Panc1 (cell line): ENCODE data around the gene ADIPOR2.

ENCODE experiments used
- TF ChIP-seq, protein P1 (sequence below): fragments of 450-650 bp; IDR thresholded peaks from 2 replicates; pipeline ENCODE4 v1.5.1; 2017; ENCODE audit warnings: mild to moderate bottlenecking
- TF ChIP-seq, protein P2 (sequence below), 2 experiments: IDR thresholded peaks; 2 replicates each; pipeline ENCODE4 v1.6.1; 2011 to 2012; ENCODE audit warnings: low read depth in 2 of 2, control low read depth in 1 of 2, low read length in 1 of 2, mild to moderate bottlenecking in 1 of 2, moderate library complexity in 1 of 2; ENCODE audit not compliant: insufficient read depth in 1 of 2

DNA sequence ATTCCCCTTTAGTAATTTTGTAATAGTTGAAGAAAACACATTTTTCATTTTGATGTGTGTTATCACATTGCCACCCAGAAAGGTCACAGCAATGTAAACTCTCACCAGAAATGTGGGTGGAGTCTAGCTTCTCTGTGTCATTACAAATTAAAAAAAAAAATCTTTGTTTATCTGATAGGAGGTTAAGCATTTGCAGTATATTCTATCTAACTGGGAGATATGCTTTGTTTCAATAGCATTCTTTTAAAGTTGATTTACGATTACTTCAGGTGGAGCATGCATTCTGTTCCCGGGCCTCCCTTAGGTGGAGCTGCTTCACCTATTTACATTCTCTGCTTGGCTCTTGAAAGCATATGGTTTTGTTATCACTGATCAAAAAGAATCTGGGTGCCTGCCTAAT, 7.8 kb downstream of the ADIPOR2 start:
- TF ChIP-seq, protein P1, sequence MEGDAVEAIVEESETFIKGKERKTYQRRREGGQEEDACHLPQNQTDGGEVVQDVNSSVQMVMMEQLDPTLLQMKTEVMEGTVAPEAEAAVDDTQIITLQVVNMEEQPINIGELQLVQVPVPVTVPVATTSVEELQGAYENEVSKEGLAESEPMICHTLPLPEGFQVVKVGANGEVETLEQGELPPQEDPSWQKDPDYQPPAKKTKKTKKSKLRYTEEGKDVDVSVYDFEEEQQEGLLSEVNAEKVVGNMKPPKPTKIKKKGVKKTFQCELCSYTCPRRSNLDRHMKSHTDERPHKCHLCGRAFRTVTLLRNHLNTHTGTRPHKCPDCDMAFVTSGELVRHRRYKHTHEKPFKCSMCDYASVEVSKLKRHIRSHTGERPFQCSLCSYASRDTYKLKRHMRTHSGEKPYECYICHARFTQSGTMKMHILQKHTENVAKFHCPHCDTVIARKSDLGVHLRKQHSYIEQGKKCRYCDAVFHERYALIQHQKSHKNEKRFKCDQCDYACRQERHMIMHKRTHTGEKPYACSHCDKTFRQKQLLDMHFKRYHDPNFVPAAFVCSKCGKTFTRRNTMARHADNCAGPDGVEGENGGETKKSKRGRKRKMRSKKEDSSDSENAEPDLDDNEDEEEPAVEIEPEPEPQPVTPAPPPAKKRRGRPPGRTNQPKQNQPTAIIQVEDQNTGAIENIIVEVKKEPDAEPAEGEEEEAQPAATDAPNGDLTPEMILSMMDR: no peak
- TF ChIP-seq, protein P2, sequence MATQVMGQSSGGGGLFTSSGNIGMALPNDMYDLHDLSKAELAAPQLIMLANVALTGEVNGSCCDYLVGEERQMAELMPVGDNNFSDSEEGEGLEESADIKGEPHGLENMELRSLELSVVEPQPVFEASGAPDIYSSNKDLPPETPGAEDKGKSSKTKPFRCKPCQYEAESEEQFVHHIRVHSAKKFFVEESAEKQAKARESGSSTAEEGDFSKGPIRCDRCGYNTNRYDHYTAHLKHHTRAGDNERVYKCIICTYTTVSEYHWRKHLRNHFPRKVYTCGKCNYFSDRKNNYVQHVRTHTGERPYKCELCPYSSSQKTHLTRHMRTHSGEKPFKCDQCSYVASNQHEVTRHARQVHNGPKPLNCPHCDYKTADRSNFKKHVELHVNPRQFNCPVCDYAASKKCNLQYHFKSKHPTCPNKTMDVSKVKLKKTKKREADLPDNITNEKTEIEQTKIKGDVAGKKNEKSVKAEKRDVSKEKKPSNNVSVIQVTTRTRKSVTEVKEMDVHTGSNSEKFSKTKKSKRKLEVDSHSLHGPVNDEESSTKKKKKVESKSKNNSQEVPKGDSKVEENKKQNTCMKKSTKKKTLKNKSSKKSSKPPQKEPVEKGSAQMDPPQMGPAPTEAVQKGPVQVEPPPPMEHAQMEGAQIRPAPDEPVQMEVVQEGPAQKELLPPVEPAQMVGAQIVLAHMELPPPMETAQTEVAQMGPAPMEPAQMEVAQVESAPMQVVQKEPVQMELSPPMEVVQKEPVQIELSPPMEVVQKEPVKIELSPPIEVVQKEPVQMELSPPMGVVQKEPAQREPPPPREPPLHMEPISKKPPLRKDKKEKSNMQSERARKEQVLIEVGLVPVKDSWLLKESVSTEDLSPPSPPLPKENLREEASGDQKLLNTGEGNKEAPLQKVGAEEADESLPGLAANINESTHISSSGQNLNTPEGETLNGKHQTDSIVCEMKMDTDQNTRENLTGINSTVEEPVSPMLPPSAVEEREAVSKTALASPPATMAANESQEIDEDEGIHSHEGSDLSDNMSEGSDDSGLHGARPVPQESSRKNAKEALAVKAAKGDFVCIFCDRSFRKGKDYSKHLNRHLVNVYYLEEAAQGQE (IDR thresholded peaks at IDR 0.05; ENCODE audit: insufficient read depth in 1 of 2, low read depth in 2 of 2, low read length in 1 of 2): no peak
